HCT116 (cell line): ENCODE measurements around the gene GRAP. TPM values are rescaled to one million over a fixed set of nuclear protein-coding genes. Genes with fewer than 3 reads are reported as not detected.

Source experiments
- ATAC-seq: fragments of 200-7000 bp; cut with Tn5 transposase; 2 replicates; pipeline ENCODE4 v1.9.1; 2020; ENCODE audit warnings: mild to moderate bottlenecking, moderate library complexity
- BruUV-seq: library from RNA; stranded (reverse); fragments of 400-500 nt; replicated peaks from 2 replicates; lab custom pipeline; 2021; lab: Mats Ljungman, UMichigan
- CTCF ChIA-PET: fragments of 300-600 bp; sonication (Branson Sonifier 250); formaldehyde crosslinking; loops from one replicate; lab custom pipeline; 2021; ENCODE audit warnings: antibody characterized with exemption; lab: Charles Lee
- POLR2A ChIA-PET: fragments of 300-600, 350-600 bp; sonication (Branson Sonifier 250); formaldehyde crosslinking; loops from one replicate; lab custom pipeline; 2021; ENCODE audit warnings: antibody characterized with exemption; lab: Charles Lee
- RAD21 ChIA-PET, 2 experiments: fragments of 300-600 bp; sonication (Branson Sonifier 250); formaldehyde crosslinking; loops; one replicate each; lab custom pipeline; 2023; ENCODE audit warnings: low total read pairs in 2 of 2; ENCODE audit not compliant: uncharacterized antibody in 2 of 2, unreplicated experiment in 2 of 2, low non-redundant PET in 1 of 2; lab: Charles Lee
- DNase-seq: peaks from one replicate; pipeline ENCODE4 v3.0.0-alpha.2; 2010; ENCODE audit warnings: low read depth, low spot score
- H2AFZ ChIP-seq: fragments of 200-600 bp; shearing (Covaris generic), sonication (generic); 2 replicates; pipeline ENCODE4 v1.6.1; 2017; ENCODE audit warnings: low read depth, mixed run types, mixed read lengths, antibody characterized with exemption, low read length; ENCODE audit not compliant: poor library complexity, severe bottlenecking
- H3K27ac ChIP-seq: 2 replicates; pipeline ENCODE4 v1.5.1; 2012; ENCODE audit warnings: low read depth, low read length
- H3K27me3 ChIP-seq: fragments of 200-600 bp; sonication (generic); 2 replicates; pipeline ENCODE4 v1.6.1; 2016; ENCODE audit warnings: mixed run types, low read length, mixed read lengths; ENCODE audit not compliant: insufficient read depth
- H3K36me3 ChIP-seq, 2 experiments: fragments of 200-500 bp in 1 of 2; fragments of 200-600 bp in 1 of 2; sonication (Bioruptor generic) in 1 of 2; sonication (generic) in 1 of 2; 2 replicates each; pipeline versions ENCODE4 v1.5.1 to v1.6.1; 2014 to 2016; ENCODE audit warnings: low read length in 2 of 2, inconsistent platforms in 1 of 2, mixed read lengths in 1 of 2, mixed run types in 1 of 2; ENCODE audit not compliant: insufficient read depth in 2 of 2, control insufficient read depth in 1 of 2
- H3K4me1 ChIP-seq, 2 experiments: fragments of 200-600 bp in 1 of 2; sonication (generic) in 1 of 2; 2 replicates each; pipeline versions ENCODE4 v1.5.1 to v1.6.1; 2012 to 2017; ENCODE audit warnings: low read length in 2 of 2, inconsistent platforms in 1 of 2, mild to moderate bottlenecking in 1 of 2, mixed read lengths in 1 of 2, mixed run types in 1 of 2, moderate library complexity in 1 of 2; ENCODE audit not compliant: insufficient read depth in 2 of 2, control insufficient read depth in 1 of 2
- H3K4me2 ChIP-seq: fragments of 200-600 bp; sonication (generic); 2 replicates; pipeline ENCODE4 v1.6.1; 2017; ENCODE audit warnings: mixed run types, low read length, mixed read lengths
- H3K4me3 ChIP-seq, 2 experiments: fragments of 200-600 bp in 1 of 2; sonication (generic) in 1 of 2; replicated peaks in 1 of 2; 2 replicates each; pipeline ENCODE4 v1.5.1; 2011 to 2016; ENCODE audit warnings: low read length in 2 of 2, control low read depth in 1 of 2, low read depth in 1 of 2, mild to moderate bottlenecking in 1 of 2, mixed read lengths in 1 of 2, mixed run types in 1 of 2
- H3K79me2 ChIP-seq: fragments of 200-600 bp; sonication (generic); 2 replicates; pipeline ENCODE4 v1.6.1; 2017; ENCODE audit warnings: mild to moderate bottlenecking, mixed run types, low read length, moderate library complexity, mixed read lengths; ENCODE audit not compliant: insufficient read depth
- H3K9ac ChIP-seq: fragments of 200-600 bp; sonication (generic); 2 replicates; pipeline ENCODE4 v1.6.1; 2016; ENCODE audit warnings: low read length, mixed read lengths
- H3K9me2 ChIP-seq: fragments of 200-600 bp; sonication (generic), shearing (Covaris generic); 2 replicates; pipeline ENCODE4 v1.6.1; 2017; ENCODE audit warnings: mixed run types, mild to moderate bottlenecking, moderate library complexity; ENCODE audit not compliant: insufficient read depth
- H3K9me3 ChIP-seq, 2 experiments: fragments of 200-500 bp in 1 of 2; fragments of 200-600 bp in 1 of 2; sonication (Bioruptor generic) in 1 of 2; sonication (generic) in 1 of 2; 2 replicates each; pipeline ENCODE4 v1.6.1; 2014 to 2017; ENCODE audit warnings: low read length in 2 of 2, mixed read lengths in 2 of 2, inconsistent platforms in 1 of 2, low read depth in 1 of 2, mild to moderate bottlenecking in 1 of 2, mixed run types in 1 of 2, moderate library complexity in 1 of 2; ENCODE audit not compliant: control insufficient read depth in 1 of 2, insufficient read depth in 1 of 2
- H4K20me1 ChIP-seq: fragments of 200-600 bp; sonication (generic), shearing (Covaris generic); 2 replicates; pipeline ENCODE4 v1.6.1; 2017; ENCODE audit warnings: mixed run types, mild to moderate bottlenecking, moderate library complexity; ENCODE audit not compliant: insufficient read depth
- CBX3 ChIP-seq: IDR thresholded peaks from 2 replicates; pipeline ENCODE4 v1.6.1; 2012; ENCODE audit warnings: low read depth
- CEBPB ChIP-seq: IDR thresholded peaks from 2 replicates; pipeline ENCODE4 v1.6.1; 2012; ENCODE audit warnings: low read depth
- EGR1 ChIP-seq: IDR thresholded peaks from 2 replicates; pipeline ENCODE4 v1.6.1; 2012; ENCODE audit warnings: low read depth
- ELF1 ChIP-seq: IDR thresholded peaks from 2 replicates; pipeline ENCODE4 v1.6.1; 2012; ENCODE audit warnings: low read depth, borderline replicate concordance
- EZH2 ChIP-seq: fragments of 200-600 bp; sonication (generic); IDR thresholded peaks from 2 replicates; pipeline ENCODE4 v1.6.1; 2017; ENCODE audit warnings: antibody characterized with exemption, mixed run types
- JUND ChIP-seq: IDR thresholded peaks from 2 replicates; pipeline ENCODE4 v1.6.1; 2012
- POLR2A ChIP-seq: IDR thresholded peaks from 2 replicates; pipeline ENCODE4 v1.7.0; 2011; ENCODE audit warnings: borderline replicate concordance; ENCODE audit not compliant: insufficient read depth, insufficient read length; ENCODE audit errors: extremely low read depth
- POLR2AphosphoS5 ChIP-seq: IDR thresholded peaks from 2 replicates; pipeline ENCODE4 v1.6.1; 2011; ENCODE audit warnings: mild to moderate bottlenecking, low read depth, low read length, moderate library complexity
- RAD21 ChIP-seq: IDR thresholded peaks from 2 replicates; pipeline ENCODE4 v1.6.1; 2012; ENCODE audit warnings: low read depth, mild to moderate bottlenecking
- SIN3A ChIP-seq: IDR thresholded peaks from 2 replicates; pipeline ENCODE4 v1.6.1; 2012; ENCODE audit warnings: low read depth
- SP1 ChIP-seq: IDR thresholded peaks from 2 replicates; pipeline ENCODE4 v1.6.1; 2012; ENCODE audit warnings: low read depth
- SRF ChIP-seq: IDR thresholded peaks from 2 replicates; pipeline ENCODE4 v1.6.1; 2012; ENCODE audit warnings: low read depth
- TCF7L2 ChIP-seq: IDR thresholded peaks from 2 replicates; pipeline ENCODE4 v1.7.0; 2011; ENCODE audit warnings: borderline replicate concordance, inconsistent platforms; ENCODE audit not compliant: insufficient read depth, insufficient read length; ENCODE audit errors: extremely low read depth
- ZFX ChIP-seq: fragments of 450-650 bp; IDR thresholded peaks from 2 replicates; pipeline ENCODE4 v1.6.1; 2017
- intact Hi-C: fragments of 100-400 bp; cut with micrococcal nuclease; formaldehyde crosslinking; loops from 2 replicates; pipeline ENCODE4 v1.10.0; 2022
- total RNA-seq: library from RNA; stranded (reverse); gene quantifications from one replicate; pipeline ENCODE4 v1.2.1, GENCODE V29; 2021; ENCODE audit not compliant: unreplicated experiment
- TF ChIP-seq, protein P1 (sequence below): IDR thresholded peaks from 2 replicates; pipeline ENCODE4 v1.6.1; 2012
- TF ChIP-seq, protein P2 (sequence below): IDR thresholded peaks from 2 replicates; pipeline ENCODE4 v1.6.1; 2012; ENCODE audit warnings: low read depth

Gene GRAP
- total RNA-seq, 1 experiment from 2014 or later: 0.27 TPM

- Histone ChIP-seq H3K9me2 (no peaks in the 10 kb centered on the region), H3K4me2 (no peak overlapping the region), H3K4me3 (no peak overlapping the region), H3K9ac (no peak overlapping the region), H3K36me3 (peaks cover 28 to 43% of the 10 kb centered on the region in 2 experiments; a peak in 3 of 4 replicates), H2AFZ (no peak overlapping the region), H3K79me2 (peaks cover 16% of the 10 kb centered on the region), H3K27ac (no peak overlapping the region), H3K9me3 (no peaks in the 10 kb centered on the region), H3K4me1 (peaks cover 0 to 6% of the 10 kb centered on the region in 2 experiments; a peak in 2 of 4 replicates), H4K20me1 (no peaks in the 10 kb centered on the region), H3K27me3 (no peaks in the 10 kb centered on the region)
- TF ChIP-seq, protein P1, sequence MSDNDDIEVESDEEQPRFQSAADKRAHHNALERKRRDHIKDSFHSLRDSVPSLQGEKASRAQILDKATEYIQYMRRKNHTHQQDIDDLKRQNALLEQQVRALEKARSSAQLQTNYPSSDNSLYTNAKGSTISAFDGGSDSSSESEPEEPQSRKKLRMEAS: no peak
- TF ChIP-seq POLR2A (no peak), ELF1 (no peak), SRF (no peak), TCF7L2 (no peak), RAD21 (no peak), CBX3 (no peak), SP1 (no peak), ZFX (no peak), CEBPB (no peak), JUND (no peak), EZH2 (no peak), EGR1 (no peak), SIN3A (no peak), POLR2AphosphoS5 (no peak)
- TF ChIP-seq, protein P2, sequence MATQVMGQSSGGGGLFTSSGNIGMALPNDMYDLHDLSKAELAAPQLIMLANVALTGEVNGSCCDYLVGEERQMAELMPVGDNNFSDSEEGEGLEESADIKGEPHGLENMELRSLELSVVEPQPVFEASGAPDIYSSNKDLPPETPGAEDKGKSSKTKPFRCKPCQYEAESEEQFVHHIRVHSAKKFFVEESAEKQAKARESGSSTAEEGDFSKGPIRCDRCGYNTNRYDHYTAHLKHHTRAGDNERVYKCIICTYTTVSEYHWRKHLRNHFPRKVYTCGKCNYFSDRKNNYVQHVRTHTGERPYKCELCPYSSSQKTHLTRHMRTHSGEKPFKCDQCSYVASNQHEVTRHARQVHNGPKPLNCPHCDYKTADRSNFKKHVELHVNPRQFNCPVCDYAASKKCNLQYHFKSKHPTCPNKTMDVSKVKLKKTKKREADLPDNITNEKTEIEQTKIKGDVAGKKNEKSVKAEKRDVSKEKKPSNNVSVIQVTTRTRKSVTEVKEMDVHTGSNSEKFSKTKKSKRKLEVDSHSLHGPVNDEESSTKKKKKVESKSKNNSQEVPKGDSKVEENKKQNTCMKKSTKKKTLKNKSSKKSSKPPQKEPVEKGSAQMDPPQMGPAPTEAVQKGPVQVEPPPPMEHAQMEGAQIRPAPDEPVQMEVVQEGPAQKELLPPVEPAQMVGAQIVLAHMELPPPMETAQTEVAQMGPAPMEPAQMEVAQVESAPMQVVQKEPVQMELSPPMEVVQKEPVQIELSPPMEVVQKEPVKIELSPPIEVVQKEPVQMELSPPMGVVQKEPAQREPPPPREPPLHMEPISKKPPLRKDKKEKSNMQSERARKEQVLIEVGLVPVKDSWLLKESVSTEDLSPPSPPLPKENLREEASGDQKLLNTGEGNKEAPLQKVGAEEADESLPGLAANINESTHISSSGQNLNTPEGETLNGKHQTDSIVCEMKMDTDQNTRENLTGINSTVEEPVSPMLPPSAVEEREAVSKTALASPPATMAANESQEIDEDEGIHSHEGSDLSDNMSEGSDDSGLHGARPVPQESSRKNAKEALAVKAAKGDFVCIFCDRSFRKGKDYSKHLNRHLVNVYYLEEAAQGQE: no peak
- ChIA-PET CTCF (no interaction called here), POLR2A (no interaction called here), RAD21 (interaction anchor here in 1 of 2 experiments (1.5 kb wide), 1 partner anchor 15 kb away, joined by 3 read pairs; no protein-coding TSS in a partner anchor)
- ATAC-seq: no peak
- intact Hi-C loops: no loop called here
- no TSS peak for BruUV-seq
- no peak for DNase-seq
These were observed 71.2 kb downstream of the GRAP start for GRCh38 chr17:18975597-18975996.
